PC-9 (cell line): Measurements from ENCODE around the gene TRIM66. TPM values are rescaled to one million over a fixed set of nuclear protein-coding genes. Genes with fewer than 3 reads are reported as not detected.

Source experiments
- BruUV-seq: library from RNA; stranded (reverse); fragments of 400-500 nt; replicated peaks from 2 replicates; lab custom pipeline; 2021; lab: Mats Ljungman, UMichigan
- CTCF ChIA-PET: fragments of 300-600 bp; sonication (Branson Sonifier 250); formaldehyde crosslinking; loops from one replicate; lab custom pipeline; 2022; ENCODE audit warnings: antibody characterized with exemption; lab: Charles Lee
- POLR2A ChIA-PET: fragments of 300-600 bp; sonication (Branson Sonifier 250); formaldehyde crosslinking; loops from one replicate; lab custom pipeline; 2022; ENCODE audit warnings: antibody characterized with exemption; ENCODE audit not compliant: unreplicated experiment; lab: Charles Lee
- DNase-seq, 2 experiments: peaks; one replicate each; pipeline versions ENCODE4 v3.0.0 to v3.0.0-alpha.2; 2015 to 2022; ENCODE audit warnings: mixed read lengths in 1 of 2
- H2AFZ ChIP-seq: fragments of 200-600 bp; sonication (generic); 2 replicates; pipeline ENCODE4 v1.8.1; 2017; ENCODE audit warnings: antibody characterized with exemption
- H3F3A ChIP-seq: fragments of 200-600 bp; sonication (generic); 2 replicates; pipeline ENCODE4 v1.8.1; 2017; ENCODE audit warnings: antibody characterized with exemption, mild to moderate bottlenecking, low read depth; ENCODE audit not compliant: insufficient read depth
- H3K27ac ChIP-seq: fragments of 200-600 bp; sonication (generic); 2 replicates; pipeline ENCODE4 v1.6.1; 2016; ENCODE audit warnings: mixed run types
- H3K27me3 ChIP-seq: fragments of 200-600 bp; sonication (generic); 2 replicates; pipeline ENCODE4 v1.6.1; 2016; ENCODE audit warnings: low read depth, mixed run types; ENCODE audit not compliant: insufficient read depth
- H3K36me3 ChIP-seq: fragments of 200-600 bp; sonication (generic); 2 replicates; pipeline ENCODE4 v1.6.1; 2016; ENCODE audit warnings: low read depth, mixed run types
- H3K4me1 ChIP-seq: fragments of 200-600 bp; sonication (generic); replicated peaks from 2 replicates; pipeline ENCODE4 v1.6.1; 2016; ENCODE audit warnings: mixed run types; ENCODE audit not compliant: insufficient read depth
- H3K4me2 ChIP-seq: fragments of 200-600 bp; sonication (generic); 2 replicates; pipeline ENCODE4 v1.6.1; 2017; ENCODE audit warnings: mixed run types
- H3K4me3 ChIP-seq: fragments of 200-600 bp; sonication (generic); 2 replicates; pipeline ENCODE4 v1.6.1; 2016; ENCODE audit warnings: mixed run types
- H3K79me2 ChIP-seq: fragments of 200-600 bp; sonication (generic); 2 replicates; pipeline ENCODE4 v1.6.1; 2017; ENCODE audit warnings: low read depth, mixed run types
- H3K9me2 ChIP-seq: fragments of 200-600 bp; sonication (generic); 2 replicates; pipeline ENCODE4 v1.8.1; 2017; ENCODE audit warnings: mild to moderate bottlenecking; ENCODE audit not compliant: insufficient read depth
- H3K9me3 ChIP-seq: fragments of 200-600 bp; sonication (generic); 2 replicates; pipeline ENCODE4 v1.8.1; 2016; ENCODE audit warnings: low read depth; ENCODE audit not compliant: insufficient read depth
- H4K20me1 ChIP-seq: fragments of 200-600 bp; sonication (generic); 2 replicates; pipeline ENCODE4 v1.8.1; 2017; ENCODE audit not compliant: insufficient read depth
- EZH2 ChIP-seq: fragments of 200-600 bp; sonication (generic); IDR thresholded peaks from 2 replicates; pipeline ENCODE4 v1.8.0; 2017; ENCODE audit warnings: antibody characterized with exemption, low read depth
- intact Hi-C: fragments of 100-400 bp; cut with micrococcal nuclease; formaldehyde crosslinking; loops from one replicate; pipeline ENCODE4 v1.10.0; 2022; ENCODE audit not compliant: unreplicated experiment
- total RNA-seq: library from RNA; stranded (reverse); gene quantifications from 2 replicates; pipeline ENCODE4 v1.2.3, GENCODE V29; 2021
- TF ChIP-seq, protein P1 (sequence below): fragments of 200-600 bp; sonication (generic); conservative IDR thresholded peaks from 2 replicates; pipeline ENCODE4 v1.6.1; 2017; ENCODE audit warnings: mixed run types, antibody characterized with exemption, mild to moderate bottlenecking, moderate library complexity

Gene TRIM66
- total RNA-seq, 1 experiment from 2014 or later, result 17.0 TPM

DNA sequence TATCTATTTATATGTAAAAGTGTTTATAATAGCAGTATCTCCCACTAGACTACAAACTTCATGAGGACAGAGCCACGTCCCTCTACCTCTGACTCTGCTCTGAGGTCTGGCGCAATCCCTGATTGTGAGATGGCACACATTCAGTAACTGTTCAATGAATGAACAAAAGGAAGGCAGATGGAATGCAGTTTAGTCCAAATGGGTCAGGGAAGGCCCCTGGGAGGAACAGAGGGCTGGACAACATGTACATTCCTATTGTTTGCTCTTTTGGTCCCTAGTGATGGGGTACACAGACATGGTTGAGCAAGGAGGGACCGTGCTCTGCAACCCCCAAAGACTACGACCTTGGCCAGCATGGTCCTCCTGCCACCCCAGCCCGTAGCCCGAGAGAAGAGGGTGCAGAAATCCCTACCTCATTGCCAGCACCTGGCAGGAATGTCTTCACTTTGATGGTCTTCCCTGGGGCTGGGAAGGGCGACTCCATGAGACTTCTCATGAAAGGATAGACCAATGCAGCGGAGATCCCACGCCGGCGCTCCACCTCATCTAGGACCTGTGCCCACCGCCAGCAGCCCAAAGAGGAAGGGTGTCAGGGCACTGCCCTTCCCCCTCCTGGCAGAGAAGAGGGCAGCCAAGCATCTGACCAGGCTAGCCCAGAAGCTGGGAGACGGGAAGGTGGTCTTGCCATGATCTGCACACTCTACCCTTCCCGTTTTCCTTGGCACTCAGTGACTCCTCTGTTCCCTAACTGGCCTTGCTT is 24.4 kb upstream of the TRIM66 start:
- POLR2A ChIA-PET, result no interaction called here
- Histone ChIP-seq H3K79me2 (no peaks in the 10 kb centered on the region), H3K36me3 (no peaks in the 10 kb centered on the region), H3F3A (no peaks in the 10 kb centered on the region), H2AFZ (no peak overlapping the region), H3K4me1 (no peaks in the 10 kb centered on the region), H3K27ac (no peak overlapping the region), H3K9me2 (no peaks in the 10 kb centered on the region), H3K4me3 (no peak overlapping the region), H4K20me1 (no peaks in the 10 kb centered on the region), H3K9me3 (no peaks in the 10 kb centered on the region), H3K27me3 (no peaks in the 10 kb centered on the region), H3K4me2 (no peak overlapping the region)
- TF ChIP-seq, protein P1, sequence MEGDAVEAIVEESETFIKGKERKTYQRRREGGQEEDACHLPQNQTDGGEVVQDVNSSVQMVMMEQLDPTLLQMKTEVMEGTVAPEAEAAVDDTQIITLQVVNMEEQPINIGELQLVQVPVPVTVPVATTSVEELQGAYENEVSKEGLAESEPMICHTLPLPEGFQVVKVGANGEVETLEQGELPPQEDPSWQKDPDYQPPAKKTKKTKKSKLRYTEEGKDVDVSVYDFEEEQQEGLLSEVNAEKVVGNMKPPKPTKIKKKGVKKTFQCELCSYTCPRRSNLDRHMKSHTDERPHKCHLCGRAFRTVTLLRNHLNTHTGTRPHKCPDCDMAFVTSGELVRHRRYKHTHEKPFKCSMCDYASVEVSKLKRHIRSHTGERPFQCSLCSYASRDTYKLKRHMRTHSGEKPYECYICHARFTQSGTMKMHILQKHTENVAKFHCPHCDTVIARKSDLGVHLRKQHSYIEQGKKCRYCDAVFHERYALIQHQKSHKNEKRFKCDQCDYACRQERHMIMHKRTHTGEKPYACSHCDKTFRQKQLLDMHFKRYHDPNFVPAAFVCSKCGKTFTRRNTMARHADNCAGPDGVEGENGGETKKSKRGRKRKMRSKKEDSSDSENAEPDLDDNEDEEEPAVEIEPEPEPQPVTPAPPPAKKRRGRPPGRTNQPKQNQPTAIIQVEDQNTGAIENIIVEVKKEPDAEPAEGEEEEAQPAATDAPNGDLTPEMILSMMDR, result no peak
- no peak for TF ChIP-seq EZH2
- no TSS peak for BruUV-seq
- intact Hi-C loops, result no loop called here
- CTCF ChIA-PET, result no interaction called here
- no peak for DNase-seq

DNA sequence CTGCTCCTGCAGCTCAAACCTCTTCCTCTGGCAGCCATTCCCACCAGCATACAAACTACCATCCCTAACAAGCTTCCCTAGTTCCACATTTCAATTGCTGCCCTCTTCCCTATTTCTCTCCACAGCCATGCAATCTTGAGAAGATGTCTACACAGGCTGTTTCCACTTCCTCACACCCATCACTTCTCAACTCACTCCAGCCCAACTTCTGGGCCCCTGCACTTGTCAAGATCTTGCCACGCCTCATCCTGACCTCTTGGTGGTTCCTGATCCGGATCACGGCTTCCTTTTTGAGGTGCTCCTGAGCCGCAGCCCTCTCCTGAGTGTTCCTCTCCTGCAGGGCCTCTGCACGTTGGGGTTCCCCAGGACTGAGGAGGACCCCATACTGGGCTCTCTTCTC is 22.7 kb upstream of the TRIM66 start:
- intact Hi-C loops, result no loop called here
- Histone ChIP-seq H3K27ac (no peak overlapping the region), H3F3A (no peaks in the 10 kb centered on the region), H3K79me2 (no peaks in the 10 kb centered on the region), H4K20me1 (no peaks in the 10 kb centered on the region), H3K4me3 (no peak overlapping the region), H3K9me2 (no peaks in the 10 kb centered on the region), H2AFZ (no peak overlapping the region), H3K4me1 (no peaks in the 10 kb centered on the region), H3K9me3 (no peaks in the 10 kb centered on the region), H3K4me2 (no peak overlapping the region), H3K27me3 (no peaks in the 10 kb centered on the region), H3K36me3 (no peaks in the 10 kb centered on the region)
- ChIA-PET POLR2A (no interaction called here), CTCF (no interaction called here)
- no TSS peak for BruUV-seq
- no peak for DNase-seq
- TF ChIP-seq, protein P1, result no peak
- no peak for TF ChIP-seq EZH2

DNA sequence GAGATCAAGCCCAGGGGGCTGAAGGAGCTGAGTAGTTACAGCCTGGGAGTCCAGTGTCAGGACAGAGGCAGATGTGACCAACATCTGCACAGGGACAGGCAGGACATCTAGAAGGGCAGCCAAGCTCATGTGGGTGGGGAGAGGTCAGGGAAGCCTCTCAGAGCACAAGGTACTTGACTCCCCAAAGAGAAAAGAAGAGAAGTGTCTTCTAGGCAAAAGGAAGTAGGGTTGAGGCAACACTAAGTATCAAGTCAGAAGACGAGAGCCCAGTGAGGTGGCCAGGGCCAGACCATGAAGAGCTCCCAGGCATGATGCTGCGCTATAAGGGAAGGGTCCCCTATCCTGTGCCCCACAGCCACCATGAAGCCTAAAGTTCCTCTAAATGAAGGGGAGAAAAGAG is 21.7 kb upstream of the TRIM66 start:
- POLR2A ChIA-PET, result no interaction called here
- Histone ChIP-seq H3K4me3 (no peak overlapping the region), H3K9me2 (no peaks in the 10 kb centered on the region), H3K79me2 (no peaks in the 10 kb centered on the region), H3K4me2 (no peak overlapping the region), H3F3A (no peaks in the 10 kb centered on the region), H4K20me1 (no peaks in the 10 kb centered on the region), H3K27ac (no peak overlapping the region), H3K36me3 (no peaks in the 10 kb centered on the region), H3K9me3 (no peaks in the 10 kb centered on the region), H3K4me1 (no peaks in the 10 kb centered on the region), H3K27me3 (no peaks in the 10 kb centered on the region), H2AFZ (no peak overlapping the region)
- DNase-seq, result no peak
- intact Hi-C loops, result no loop called here
- CTCF ChIA-PET, result no interaction called here
- TF ChIP-seq EZH2, result no peak
- TF ChIP-seq, protein P1, result no peak
- BruUV-seq, result no TSS peak
